Measurements from ENCODE around the gene PHACTR3.

- TF ChIP-seq CTCF (IDR thresholded peaks at IDR 0.05; ENCODE audit: low read length), result no peak
- TF ChIP-seq EZH2 (optimal IDR thresholded peaks at IDR 0.05; ENCODE audit: low read depth, low read length), result no peak
These were observed 57.8 kb downstream of the PHACTR3 start for GRCh38 chr20:59662161-59662560.

Data from MM.1S (cell line).